HG03457 (cell line): ENCODE results near the gene PARP8.
"Not testable (repeated sequence)": the region's sequence is repeated elsewhere in the genome, so short reads cannot be mapped to it uniquely, and the experiment has no call there.

Experiments
- ATAC-seq: cut with Tn5 transposase; IDR thresholded peaks from one replicate; pipeline ENCODE4 v1.9.1; 2021; ENCODE audit warnings: moderate number of reproducible peaks; ENCODE audit not compliant: unreplicated experiment

PARP8 gene

DNA sequence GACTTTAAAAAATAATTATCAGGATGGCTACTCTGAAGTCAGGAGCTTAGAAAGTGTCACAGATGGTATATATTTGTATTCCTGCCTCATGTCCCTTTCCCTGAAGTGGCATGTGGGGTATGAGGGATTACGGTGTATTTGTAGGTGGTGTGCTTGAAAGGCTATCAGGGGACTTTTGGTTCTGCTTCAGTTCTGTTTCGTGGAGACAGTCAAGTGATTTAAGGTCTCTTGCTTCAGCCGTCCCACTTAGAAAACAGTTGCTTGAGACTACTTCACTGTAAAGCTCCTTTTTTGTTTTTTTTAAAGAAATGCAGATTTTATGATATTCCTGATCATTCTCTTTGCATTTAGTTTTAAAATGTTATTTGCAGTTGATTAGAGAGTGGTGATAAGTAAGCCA is 18.3 kb downstream of the PARP8 start:
- ATAC-seq, result no peak

GRCh38 chr5:50687548-50687947 is 21.1 kb downstream of the PARP8 start:
- no peak for ATAC-seq

GRCh38 chr5:50691399-50692016 is 25.1 kb downstream of the PARP8 start:
- no peak for ATAC-seq

DNA sequence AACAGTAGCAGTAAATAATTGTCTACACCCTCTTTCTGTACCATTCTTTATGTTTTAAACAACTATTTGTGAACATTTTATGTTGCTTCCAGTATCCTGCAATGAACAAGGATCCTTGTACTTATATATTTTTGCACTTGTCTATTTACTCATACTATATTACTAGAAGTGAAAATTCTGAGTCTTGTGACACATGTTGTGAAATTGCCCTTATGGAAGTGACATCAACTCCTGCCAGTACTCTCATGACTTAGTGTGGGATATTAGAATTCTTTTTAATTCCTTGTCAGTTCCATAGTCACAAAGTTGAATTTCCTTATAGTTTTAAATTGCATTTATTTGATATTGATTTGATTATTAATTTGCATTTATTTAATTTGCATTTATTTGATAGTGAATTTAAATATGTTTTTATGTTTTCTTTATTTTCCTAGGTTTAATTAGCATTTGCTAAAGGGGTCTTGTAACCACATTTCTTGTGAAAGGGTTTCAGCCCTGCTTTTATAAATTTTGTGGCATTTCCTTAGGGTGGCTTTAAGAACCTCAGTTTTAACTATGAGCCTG is 27.7 kb downstream of the PARP8 start:
- no peak for ATAC-seq

DNA sequence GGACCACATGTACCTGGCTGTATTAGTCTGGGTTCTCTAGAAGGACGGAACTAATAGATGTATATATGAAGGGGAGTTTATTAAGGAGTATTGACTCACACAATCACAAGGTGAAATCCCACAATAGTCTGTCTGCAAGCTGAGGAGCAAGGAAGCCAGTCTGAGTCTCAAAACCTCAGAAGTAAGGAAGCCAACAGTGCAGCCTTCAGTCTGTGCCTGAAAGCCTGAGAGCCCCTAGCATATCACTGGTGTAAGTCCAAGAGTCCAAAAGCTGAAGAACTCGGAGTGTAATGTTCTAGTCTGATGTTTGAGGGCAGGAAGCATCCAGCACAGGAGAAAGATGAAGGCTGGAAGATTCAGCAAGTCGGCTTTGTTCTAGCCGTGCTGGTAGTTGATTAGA is 28.2 kb downstream of the PARP8 start:
- not testable (repeated sequence) for ATAC-seq

- ATAC-seq, result peak; percentile 49
Measured at GRCh38 chr5:50697739-50698138, 31.3 kb downstream of the PARP8 start.

DNA sequence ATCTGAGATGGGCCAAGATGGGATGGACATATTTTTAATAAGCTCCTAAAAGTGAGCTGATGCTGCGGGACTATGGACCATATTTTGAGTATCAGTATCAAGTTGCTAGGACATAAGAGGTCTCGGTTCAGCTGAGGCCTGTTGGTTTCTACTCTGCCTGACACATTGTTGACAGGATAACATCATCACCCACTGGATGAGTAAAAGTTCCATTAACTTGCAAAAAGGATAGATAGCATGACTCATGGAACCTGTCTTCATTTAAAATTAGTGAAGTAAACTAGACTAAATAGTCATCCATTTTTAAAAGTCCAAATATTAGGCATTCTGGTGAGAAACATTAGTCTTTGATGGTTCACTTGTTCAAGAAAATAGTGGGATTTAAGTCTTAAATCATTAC is 33.3 kb downstream of the PARP8 start:
- ATAC-seq, result no peak

- no peak for ATAC-seq
Measured at GRCh38 chr5:50700706-50701105, 34.3 kb downstream of the PARP8 start.

- no peak for ATAC-seq
Measured at GRCh38 chr5:50702615-50703366, 36.4 kb downstream of the PARP8 start.

DNA sequence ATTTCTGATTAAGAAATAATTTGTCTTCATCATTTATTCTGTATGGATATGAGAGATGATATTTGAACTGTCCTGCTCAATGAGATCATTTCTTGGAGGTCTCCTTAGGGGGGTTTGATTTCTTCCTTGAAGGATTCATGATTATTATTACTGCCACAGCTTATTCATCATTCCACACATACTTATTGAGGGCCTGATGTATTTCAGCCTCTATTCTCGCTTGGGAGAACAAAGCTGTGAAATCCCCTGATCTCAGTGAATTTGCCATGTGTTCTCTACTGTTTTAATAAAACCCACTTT is 36.9 kb downstream of the PARP8 start:
- no peak for ATAC-seq

DNA sequence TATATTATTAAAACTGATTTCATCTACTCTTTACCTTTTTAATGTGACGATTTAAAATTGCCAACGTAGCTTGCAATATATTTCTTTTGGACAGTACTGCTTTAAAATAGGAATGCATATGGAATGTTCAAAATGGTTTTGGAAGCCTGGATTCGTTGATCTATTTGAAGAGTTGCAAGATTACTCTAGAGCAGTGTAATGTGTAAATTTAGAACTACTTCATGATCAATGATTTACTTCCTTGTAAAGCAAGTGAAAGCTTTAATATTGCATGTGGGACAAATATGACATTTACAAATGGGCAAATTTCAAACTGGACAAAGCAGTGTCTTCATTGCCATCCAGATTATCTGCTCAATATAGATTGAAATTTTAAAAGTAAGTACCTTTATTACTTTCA is 38.3 kb downstream of the PARP8 start:
- no peak for ATAC-seq

GRCh38 chr5:50709471-50709870 is 43.0 kb downstream of the PARP8 start:
- no peak for ATAC-seq

DNA sequence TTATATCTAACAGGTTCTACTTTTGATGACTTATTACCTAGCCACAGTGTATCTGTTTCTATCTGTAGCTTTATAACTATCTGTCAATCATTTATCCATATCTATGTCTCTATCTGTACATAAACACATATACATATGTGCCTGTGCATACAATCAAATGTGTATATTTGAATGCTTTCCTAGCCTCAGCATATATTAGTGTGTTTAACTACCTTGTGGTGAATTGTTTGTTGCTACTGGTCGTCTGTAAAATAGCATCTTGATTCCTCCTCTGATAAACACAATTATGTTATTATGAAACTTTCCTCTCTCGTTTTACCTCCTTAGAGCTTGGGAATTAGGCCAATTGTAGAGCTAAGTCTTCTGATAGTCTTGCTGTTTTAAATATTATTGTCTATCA is 44.4 kb downstream of the PARP8 start:
- ATAC-seq, result peak; percentile 21

DNA sequence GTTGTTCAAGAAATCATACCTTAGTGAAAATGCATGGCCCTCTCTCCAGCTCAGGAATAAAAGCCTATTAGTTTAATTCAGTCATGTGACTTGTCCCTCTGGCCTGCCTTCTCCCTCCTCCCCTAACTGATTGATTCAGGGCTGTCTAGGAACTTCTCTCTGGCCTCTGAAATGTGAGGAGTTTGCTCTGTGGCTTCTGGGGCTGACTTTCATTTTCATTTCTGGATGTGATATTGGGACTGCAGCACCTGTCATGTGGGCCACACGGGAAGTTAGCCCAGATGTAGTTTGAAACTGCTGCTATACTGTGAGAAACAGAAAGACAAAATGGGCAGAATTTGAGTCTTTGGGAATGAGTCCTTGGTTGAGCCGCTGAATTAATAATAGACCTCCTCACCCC is 44.8 kb downstream of the PARP8 start:
- ATAC-seq, result peak; percentile 96

DNA sequence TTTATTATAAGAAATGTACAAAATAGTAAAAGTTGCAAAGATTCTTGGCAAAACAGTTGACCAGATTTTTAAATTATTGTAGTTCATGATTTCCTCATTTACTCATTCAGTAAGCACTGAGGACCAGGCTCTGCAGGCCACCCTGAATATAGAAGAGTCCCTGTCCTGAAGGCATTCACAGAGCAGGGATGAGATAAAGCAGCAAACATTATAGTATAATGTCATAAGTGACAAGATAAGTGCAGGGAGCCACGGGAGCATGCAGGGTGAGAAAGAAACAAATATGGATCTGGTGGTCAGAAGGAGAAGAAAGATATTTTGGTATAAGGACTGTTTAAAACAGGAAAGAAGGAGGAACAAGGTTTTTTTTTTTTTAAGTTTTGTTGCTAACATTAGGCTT is 46.0 kb downstream of the PARP8 start:
- ATAC-seq, result no peak

DNA sequence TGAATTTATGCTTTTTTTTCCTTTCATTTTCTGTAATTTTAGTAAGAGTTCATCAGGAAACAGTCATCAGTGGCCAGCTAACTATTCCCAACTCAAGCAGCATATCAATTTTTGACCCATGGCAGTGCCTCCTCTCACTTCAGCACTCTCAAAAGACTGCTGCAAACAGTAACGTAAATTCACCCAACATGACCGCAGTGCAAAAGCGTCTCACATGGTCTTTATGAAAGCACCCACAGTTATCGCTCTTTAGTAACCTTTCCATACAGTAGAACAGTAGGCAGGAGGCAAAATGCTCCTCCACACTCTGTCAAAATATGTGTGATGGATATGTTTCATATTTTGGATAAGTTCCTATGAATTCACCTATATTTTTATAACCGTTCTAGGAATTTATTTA is 48.6 kb downstream of the PARP8 start:
- ATAC-seq, result no peak

- no peak for ATAC-seq
Measured at GRCh38 chr5:50716134-50716533, 49.7 kb downstream of the PARP8 start.

DNA sequence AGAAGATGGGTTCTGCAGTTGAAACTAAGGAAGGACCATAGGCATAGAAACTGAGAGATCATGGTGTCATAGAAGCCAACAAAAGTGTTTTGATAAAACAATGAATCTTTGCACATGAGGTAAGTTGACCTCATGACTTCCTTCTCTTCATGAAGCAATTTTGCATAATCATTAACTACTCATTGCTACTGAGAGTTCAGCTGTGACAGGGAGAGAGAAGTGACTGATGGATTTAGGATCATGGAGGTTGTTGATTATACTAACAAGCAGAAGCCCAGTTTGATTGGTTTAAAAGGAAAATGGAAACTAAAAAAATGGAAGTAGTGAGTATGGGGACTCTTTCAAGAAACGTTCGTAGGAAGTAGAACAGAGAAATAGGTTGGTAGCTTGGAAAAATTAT is 51.2 kb downstream of the PARP8 start:
- ATAC-seq, result peak; percentile 67

DNA sequence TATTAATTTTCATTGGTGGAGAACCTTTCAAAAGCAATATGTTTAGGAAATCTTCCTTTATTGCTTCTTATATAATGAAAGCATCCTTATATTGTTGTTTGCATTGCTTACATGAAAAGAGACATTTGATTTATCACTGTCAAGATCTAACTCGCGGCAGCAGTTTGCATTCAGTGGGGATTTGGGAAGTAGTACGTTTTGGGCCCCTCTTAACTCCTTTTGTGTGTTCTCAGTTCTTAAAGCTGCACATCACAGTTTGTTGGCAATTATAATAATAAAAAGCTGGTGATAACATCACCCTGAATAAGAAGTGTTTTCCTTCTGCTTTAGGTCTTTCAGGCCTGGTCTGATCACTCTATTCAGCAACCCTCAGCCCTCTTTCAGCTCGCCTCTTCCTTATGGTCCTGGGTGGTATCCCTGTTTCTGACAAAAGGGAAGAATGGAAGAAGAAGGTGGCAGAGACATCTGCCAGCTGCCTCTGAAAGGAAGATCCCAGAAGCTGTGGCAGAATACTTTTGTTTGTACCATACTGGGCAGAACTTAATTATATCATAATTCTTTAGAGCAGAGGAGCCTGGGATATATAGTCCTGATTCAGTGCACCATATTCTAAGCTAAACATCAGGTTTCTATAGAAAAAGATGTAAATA is 53.7 kb downstream of the PARP8 start:
- ATAC-seq, result no peak

- no peak for ATAC-seq
Measured at GRCh38 chr5:50722223-50722622, 55.8 kb downstream of the PARP8 start.

- no peak for ATAC-seq
Measured at GRCh38 chr5:50724262-50724661, 57.8 kb downstream of the PARP8 start.

- no peak for ATAC-seq
Measured at GRCh38 chr5:50725800-50726474, 59.5 kb downstream of the PARP8 start.
